GM18867 (cell line): ENCODE results near the gene RAB11A.

Experiments
- ATAC-seq: cut with Tn5 transposase; IDR thresholded peaks from one replicate; pipeline ENCODE4 v1.9.1; 2021; ENCODE audit warnings: mild to moderate bottlenecking, moderate library complexity; ENCODE audit not compliant: unreplicated experiment

RAB11A gene

DNA sequence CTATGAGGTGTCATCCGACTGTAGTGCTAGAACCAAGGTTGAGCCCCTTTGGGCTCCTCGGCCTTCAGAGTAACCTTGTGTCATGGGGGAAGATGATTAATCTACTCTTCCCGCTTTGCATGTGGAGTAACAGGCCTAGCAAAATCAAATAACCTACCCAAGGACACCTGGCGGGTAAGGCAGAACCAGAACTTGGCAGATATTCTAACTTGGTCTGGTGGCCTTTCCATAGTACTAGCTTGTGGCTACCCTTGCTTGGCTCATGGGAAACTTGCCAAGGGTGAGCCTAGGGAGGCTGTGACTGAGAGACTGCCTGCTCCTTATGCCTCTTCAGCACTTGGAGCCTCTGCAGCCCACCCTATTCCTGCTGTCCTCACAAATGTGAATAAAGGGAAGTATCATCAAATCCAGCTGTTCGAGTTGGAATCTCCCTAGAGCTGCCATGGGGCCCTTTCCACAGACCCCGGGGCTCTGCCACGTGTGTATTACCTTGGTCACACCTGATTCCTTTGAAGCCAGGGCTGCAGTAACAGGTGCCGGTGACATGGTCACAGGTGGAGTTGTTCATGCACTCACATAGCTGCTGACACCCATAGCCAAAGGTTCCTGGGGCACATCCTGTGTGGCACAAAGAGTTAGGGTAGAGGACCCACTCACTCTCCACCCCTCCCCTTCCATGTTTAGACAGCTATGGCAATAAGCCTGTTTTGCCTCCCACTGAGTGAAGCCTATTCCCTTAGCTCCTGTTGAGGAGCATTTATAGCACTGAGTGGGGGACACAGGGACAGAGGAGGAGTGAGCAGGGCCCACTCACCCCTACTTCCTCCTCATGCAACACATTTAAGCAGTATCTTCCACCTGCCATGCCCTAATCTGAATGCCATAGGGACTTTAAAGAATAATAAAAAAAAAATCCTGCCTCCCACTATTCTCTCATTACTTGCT, 46.0 kb downstream of the RAB11A start:
- no peak for ATAC-seq

DNA sequence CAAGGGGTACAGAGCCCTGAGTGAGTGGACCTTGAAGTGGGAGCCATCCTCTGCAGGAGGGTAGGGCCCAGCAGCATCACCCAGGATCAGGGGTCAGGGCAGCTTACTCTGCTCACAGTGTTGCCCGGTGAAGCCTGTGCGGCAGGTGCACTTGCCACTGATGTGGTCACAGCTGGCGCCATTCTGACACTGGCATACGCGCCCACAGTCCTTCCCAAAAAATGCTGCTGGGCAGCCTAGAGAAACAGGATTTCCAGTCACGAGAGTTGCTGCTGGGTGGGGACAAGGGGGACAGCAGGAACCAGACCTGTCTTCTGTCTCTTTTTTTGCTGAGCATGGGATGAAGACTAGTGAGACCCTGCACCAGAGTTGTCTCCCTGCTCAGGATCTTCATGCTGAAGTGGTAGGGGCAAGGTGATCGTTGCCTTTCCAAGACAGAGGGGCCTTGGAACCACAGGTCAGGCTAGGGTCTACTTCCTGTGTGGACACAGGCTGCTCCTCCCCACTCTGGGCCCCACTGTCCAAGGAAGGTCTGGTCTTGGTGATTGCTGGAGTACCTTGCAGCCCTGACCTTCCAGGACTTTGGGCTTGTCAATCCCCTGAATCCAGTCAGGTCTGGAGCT, 46.9 kb downstream of the RAB11A start:
- ATAC-seq, result no peak

DNA sequence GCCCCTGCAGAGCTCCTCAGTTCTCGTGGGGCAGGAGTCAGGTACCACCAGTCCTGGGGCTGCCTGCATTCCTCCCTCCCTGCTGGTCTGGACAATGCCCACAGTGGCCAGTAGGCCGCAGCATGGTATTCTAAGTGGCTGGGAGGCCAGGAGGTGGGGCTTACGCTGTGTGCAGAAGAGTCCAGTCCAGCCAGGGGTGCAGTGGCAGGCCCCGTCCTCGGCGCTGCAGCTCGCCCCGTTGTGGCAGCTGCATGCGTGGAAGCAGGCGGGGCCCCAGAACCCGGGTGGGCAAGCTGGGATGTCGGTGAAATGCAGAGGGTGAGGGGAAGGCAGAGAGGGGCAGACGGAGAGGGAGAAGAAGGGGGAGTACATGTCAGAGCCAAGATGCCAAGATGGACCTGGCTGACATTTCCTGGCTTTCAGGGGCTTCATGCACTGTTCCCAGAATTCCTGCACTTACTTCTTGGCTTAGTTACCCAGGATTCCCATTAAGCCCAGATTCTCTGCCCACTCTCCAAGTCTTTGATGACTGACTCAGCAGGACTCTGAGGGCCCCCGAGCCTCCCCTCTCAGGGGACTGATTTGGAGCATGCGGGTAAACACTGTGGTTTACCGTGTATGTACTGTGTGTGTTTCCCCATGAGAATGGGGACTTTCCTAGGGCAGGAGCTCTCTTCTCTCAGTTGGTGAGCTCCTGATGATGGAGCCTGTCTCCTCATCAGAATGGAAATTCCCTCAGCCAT, 47.5 kb downstream of the RAB11A start:
- ATAC-seq, result peak; percentile 47

DNA sequence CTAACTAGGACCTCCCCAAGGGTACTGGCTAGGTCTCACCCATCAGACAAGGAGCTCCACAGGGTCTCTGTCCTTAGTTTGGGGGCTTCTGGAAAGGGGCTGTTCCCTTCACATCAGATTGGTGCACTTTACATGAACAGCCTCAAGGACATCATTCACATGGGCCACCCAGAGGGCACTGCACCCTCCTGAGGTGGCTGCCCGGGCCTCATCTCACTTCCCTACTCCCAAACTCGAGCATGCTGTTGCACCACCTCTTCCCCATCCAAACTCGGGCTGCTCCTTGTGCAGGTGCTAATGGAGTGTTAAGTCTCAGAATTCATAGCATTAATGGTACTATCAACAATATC, 48.1 kb downstream of the RAB11A start:
- no peak for ATAC-seq

DNA sequence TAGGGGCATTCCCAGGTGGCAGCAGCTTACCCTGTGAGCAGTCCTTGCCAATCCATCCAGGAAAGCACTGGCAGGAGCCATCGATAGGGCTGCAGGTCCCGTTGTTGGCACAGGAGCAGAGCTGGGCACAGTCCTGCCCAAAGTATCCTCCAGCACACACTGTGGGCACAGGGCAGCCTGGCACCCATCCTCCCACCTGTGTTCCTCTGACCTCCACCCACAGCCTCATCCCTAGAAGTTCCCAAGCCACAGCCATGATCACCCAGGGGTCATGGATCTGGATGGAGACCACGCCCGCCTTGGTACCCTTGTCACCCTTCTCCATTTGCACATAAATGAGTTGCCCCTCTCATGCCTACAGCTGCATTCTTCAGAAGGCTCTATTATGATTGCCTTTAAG, 48.6 kb downstream of the RAB11A start:
- ATAC-seq, result no peak

DNA sequence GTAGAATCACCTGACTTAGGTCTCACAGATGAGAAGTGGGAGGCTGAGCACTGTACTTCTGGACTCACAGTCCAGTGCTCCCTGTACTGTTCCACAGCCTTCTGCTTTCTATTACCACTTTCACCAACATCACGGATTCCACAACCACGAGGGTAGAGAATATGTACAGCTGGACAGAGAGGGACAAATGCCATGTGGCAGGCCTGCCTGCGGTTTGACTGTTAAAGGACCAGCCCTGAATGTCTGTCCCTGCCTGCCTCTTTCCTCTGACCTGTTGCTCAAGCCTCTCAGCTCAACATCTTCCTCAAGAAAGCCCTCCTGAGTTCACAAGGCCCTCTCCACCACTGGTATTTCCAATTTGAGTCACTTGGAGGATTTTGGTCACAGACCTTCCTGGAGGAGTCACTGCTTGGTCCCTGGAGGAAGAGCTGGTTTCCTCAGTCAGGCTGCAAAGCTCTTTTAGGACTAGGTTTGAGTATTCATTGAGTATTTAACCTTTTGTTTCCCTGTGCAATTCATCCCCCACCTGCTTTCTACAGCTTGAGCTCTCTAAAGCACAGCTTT, 49.1 kb downstream of the RAB11A start:
- no peak for ATAC-seq

DNA sequence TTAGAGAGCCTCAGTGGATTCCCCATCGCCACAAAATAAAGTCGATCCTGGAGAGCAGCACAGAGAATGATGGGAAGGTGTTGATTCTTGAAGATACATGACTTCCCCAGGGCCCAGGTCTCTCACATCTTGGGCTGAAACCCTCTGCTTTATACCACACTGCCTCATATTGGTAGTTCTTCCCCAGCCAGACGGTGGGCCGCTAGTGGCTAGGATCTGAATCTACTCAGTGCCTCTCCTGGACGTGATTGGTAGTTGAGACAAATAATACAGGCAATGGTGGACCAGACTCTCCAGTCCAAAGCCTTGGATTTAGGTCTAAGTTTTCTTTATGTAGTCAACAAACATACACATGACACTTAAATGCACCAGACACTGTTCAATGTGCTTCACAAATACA, 49.7 kb downstream of the RAB11A start:
- no peak for ATAC-seq

DNA sequence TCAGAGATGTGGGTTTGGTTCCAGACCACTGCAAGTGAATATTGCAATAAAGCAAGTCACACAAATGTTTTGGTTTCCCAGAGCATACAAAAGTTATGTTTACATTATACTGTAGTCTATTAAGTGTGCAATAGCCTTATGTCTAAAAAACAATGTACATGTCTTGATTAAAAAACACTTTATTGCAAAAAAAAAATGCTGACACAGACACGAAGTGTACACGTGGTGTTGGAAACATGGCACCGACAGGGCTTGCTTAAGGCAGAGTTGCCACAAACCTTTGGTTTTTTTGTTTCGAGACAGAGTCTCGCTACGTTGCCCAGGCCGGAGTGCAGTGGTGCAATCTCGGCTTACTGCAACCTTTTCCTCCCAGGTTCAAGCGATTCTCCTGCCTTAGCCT, 50.1 kb downstream of the RAB11A start:
- no peak for ATAC-seq

DNA sequence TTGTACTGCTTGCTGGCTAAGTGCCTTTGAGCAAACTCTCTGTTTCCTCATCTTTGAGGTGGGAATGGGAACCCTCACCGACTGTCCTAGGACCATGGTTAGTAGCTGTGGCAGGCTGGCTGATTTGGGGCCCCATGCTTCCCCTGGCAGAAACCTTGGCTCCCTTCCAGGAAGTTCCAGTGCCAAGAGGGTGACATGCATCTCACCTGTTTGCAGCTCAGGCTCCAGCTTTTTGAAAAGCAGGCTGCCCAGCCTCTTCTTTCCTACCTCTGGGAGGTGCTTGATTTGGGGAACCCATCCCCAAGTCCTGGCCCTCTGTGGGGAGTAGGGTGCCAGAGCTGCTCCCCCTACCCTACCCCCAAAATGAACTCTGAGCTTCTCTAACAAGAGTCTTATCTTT, 50.8 kb downstream of the RAB11A start:
- ATAC-seq, result no peak

DNA sequence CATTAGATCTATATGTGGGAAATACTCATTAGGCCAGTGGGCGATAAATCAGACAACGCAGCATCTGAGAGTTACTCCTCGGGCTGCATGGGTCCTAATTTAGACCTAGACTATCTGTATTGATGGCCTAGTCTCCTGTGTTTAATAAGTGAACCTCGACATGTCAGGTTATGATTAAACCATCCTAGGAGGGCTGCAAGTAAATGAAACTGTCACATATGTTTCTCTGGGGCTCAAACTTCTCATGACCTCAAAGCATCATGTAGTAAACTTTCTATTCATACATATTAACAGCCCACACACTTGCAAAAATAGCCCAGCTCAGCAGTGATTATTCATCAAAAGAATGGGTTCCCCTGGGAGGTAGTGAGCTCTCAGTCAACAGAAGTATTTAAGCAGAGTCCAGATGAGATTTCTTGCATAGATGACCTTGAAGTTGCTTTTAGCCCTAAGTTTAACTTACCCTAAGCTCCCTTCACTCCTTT, 51.6 kb downstream of the RAB11A start:
- ATAC-seq, result peak; percentile 31

DNA sequence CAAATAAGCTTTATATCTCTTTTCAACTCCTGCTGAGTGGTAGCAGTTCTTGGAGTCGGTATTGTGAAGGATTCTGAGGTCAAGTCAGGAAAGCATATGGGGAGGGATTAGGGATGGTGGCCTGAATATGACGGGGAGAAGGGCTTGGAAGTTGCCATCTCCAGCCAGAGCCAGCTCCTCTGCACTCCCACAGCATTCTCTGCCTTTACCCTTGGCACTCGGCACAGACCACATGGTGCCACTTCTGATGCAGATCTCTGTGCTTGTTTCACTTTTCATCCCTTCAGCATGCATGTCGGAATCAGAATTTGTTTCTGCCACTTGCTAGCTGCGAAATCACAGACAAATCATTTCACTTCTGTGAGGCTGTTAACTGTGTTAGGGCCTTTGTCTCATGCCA, 52.5 kb downstream of the RAB11A start:
- no peak for ATAC-seq

DNA sequence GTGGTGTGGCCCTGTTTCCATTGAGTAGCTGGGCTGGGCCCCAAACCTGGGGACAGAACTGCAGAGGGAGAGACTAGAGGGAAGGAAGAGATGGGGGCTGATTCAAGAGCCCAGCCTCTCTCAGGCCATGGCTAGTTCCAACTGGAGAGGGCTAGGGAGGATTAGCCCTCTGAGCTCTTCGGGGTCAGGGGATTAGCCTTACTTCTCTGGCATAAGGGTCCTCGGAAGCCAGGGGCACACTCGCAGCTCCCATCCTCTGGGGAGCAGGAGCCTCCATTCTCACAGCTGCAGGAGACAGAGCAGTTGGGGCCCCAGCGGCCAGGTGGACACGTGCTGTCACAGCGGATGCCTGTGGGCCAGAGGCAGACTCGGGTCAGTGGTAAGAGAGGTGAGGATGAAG, 53.3 kb downstream of the RAB11A start:
- ATAC-seq, result no peak

DNA sequence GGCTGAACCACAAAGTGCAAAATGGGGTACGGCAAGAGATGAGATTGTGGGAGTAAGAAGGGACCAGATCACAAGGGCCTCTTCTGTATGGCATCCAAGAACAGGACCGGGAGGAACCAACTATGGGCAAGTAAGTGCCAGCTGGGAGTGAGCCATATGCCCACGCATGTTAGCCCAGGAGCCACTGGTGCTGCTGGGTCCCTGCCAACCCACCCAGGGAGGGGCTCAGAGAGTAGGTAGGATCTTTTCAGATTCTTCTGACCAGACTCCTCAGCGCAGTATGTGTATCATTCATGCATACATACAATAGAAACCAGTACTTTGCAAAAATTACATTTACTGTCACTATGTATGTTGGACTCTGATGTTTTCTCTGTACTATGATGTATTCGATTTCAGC, 54.0 kb downstream of the RAB11A start:
- ATAC-seq, result no peak

DNA sequence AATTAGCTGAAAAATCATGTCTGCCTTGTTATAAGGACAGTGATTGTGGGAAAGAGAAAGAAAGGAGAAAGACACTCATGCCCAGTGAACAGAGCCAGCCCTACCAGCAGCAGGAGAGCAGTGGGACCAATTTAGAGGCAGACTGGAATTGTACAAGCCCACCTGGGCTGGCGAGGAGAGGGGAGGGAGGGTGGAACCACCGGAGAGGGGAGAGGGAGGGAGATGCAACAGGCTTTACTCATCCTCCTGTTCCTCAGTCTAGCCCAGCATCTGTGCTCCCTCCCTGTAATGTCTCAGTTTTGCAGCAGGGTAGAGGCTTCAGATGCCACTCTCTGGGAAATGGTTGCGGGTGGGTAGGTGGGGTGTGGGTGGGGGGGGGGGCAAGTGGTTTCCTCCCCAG, 54.7 kb downstream of the RAB11A start:
- no peak for ATAC-seq

DNA sequence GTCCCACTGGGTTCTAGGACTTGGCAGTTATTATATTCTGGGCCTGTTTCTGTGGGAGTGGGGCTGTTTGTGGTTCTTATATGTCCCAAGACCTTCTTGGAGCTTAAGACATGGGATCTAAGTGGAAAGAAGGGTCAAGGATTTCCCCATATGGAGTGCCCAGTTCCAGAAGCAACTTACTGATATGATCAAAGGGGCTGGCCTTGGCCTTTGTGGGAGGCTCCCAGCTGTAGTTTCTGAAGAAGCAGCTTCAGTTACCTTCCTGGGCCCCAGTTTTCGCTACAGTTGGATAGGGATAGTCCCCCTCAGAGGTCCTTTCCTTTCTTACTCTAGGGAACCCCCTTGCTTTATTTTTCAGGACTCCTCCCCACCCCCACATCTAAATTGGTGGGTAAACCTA, 56.0 kb downstream of the RAB11A start:
- ATAC-seq, result no peak

DNA sequence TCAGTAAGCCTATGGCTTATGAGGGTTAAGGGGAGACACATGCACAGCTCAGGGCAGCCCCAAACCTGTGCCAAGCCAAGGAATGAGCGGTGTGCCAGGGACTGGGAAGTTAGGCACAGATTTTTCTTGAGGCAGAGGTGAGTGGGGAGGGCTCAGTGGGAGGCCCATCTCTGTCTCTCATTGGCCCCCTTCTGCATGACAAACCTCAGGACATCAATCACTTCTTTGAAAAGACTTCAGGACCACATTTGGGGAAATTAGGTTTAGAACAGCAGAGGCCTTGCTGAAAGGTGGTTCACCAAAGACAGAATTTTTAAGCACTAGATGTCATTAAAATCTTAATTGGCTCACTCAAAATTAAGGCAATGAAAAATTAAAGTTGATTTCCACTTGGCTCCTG, 57.2 kb downstream of the RAB11A start:
- no peak for ATAC-seq

DNA sequence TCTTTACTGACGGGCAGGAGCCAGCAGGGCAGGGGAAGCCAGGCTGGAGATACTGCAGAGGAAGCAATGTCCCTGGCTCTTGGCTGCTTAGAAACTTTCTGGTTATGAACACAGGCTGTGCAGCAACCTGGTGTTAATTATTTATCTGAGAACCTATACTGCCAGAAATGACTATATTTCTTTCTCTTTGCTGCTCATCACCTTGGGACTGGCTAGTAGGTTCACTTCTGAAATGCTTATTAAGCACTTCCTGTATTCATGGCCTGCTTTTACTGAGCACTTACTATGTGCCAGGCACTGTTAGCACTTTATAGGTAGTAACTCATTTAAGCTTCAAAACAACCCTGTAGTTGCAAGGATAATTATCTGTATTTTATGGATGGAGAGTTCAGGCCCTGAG, 57.6 kb downstream of the RAB11A start:
- ATAC-seq, result no peak

DNA sequence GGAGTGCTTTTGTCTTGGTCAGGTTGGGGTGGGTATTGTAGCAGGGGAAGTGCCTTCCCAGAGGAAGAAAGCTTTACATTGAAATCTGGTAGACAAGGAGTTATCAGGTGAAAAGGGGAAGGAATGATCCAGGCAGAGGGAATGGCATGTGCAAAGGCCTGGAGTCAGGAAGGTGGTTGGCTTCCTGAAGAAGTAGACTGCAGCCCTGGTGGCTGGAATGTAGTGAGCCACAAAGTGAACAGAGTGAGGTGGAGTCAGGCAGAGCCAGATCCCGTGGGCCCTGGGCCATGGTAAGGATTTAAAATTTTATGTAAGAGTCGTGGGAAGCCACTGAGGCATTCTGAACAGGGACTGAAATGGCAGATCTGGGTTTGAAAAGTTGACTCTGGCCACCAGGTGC, 58.3 kb downstream of the RAB11A start:
- ATAC-seq, result no peak

DNA sequence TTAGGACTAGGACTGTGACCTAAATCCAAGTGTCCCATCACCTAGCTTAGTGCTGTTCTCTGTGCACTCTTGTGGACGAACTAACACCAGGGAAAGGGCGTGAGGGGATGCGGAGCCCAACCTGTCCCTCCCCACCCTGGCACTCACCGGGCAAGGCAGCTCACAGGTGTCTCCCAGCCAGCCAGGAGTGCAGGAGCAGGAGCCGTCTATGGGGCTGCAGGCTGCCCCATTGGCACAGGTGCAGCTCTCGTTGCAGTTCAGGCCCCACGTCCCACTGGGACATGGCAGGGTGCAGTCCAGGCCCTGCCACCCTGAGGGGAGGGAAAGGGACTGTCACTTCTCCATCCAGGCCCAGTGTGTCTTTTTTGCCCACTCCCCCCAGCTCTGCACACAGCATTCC, 60.3 kb downstream of the RAB11A start:
- ATAC-seq, result no peak

DNA sequence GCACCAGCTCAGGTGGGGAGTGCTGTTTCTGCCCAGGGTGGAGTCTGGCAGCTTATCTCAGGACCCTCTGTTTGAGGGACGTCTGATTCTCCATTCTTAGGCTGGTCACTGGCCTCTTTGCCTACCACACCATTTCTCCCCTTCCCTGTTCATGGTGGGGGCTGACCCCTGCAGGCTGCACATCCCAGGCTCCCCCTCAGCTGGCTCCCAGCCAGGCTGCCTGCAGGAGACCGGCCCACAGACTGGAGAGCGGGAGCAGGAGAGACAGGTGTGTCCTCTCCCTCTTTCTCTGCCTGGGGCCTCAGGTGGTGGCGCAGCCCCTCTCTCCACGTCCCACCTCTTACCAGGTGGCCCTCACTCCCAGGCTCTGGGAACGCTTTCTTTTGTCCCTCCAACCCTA, 60.8 kb downstream of the RAB11A start:
- no peak for ATAC-seq

DNA sequence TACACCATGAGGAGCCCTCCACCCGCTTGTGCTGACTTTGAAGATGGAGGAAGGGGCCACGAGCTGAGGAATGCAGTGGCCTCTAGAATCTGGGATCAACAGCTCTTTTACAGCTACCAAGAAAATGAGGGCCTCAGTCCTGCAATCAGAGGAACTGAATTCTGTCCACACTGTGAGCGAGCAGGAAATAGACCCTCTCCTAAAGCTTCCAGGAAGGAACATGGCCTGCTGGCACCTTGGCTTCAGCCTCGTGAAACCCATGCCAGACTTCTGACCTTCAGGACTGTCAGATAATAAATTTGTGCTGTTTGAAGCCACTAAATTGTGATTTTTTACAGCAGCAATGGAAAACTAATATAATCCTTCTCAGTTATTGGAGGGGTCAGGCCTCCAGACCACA, 61.9 kb downstream of the RAB11A start:
- ATAC-seq, result no peak
